Mesodermal cell (in vitro differentiated cells): Measurements from ENCODE around the gene RUFY3.

Source experiments
- H3K27ac ChIP-seq: 2 replicates; pipeline ENCODE4 v1.7.0; 2013; ENCODE audit warnings: mild to moderate bottlenecking, low read depth, low read length, moderate library complexity; ENCODE audit not compliant: severe bottlenecking
- H3K36me3 ChIP-seq: 2 replicates; pipeline ENCODE4 v1.7.1; 2013; ENCODE audit warnings: mild to moderate bottlenecking, low read length, moderate library complexity; ENCODE audit not compliant: control insufficient read depth, insufficient read depth
- H3K4me1 ChIP-seq: one replicate; pipeline ENCODE4 v1.7.1; 2013; ENCODE audit warnings: mild to moderate bottlenecking, low read length; ENCODE audit not compliant: insufficient read depth, control insufficient read depth, poor library complexity, severe bottlenecking
- H3K4me3 ChIP-seq: 2 replicates; pipeline ENCODE4 v1.7.0; 2013; ENCODE audit warnings: low read length, control low read depth, mild to moderate bottlenecking; ENCODE audit not compliant: insufficient read depth, poor library complexity, severe bottlenecking; ENCODE audit errors: extremely low read depth
- H3K9me3 ChIP-seq: 2 replicates; pipeline ENCODE4 v1.7.1; 2013; ENCODE audit warnings: mild to moderate bottlenecking, low read length, moderate library complexity; ENCODE audit not compliant: control insufficient read depth
- WGBS, 2 experiments: methylation state at CpG; one replicate each; pipeline ENCODE4 v1.1.5; 2013; ENCODE audit warnings: missing lambda C conversion rate in 2 of 2; ENCODE audit not compliant: insufficient coverage in 2 of 2; 5-methylcytosine and 5-hydroxymethylcytosine counted together

The RUFY3 gene

DNA sequence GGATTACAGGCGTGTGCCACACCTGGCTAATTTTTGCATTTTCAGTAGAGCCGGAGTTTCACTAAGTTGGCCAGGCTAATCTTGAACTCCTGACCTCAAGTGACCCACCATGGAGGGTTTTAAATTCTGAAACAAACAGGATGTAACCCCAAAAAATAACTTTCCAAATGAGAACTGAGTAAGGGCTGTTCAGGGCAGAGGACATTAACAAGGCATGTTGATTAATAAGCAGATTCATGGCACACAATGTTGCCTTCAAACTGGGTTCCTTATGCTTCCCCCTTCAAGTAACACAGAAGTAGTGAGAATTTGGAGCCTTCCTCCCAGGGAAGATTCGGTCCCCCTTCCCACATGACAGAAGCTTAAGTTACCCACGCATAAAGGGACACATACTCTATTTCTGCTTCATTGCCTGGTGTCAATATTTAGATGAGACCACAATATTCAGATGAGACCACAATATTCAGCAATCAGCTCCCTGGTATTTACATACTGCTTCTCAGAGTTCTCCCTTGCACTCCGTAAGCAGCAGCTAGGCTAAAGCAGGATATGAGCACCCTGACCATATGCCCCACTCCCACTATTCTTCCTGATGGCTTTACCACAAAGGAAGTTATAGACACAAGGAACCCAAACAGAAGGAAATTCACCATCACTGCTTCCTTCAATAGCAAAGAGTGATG, 96.5 kb downstream of the RUFY3 start:
- H3K9me3 ChIP-seq: no peaks in the 10 kb centered on the region
- no peak overlapping the region for H3K27ac ChIP-seq
- no peak overlapping the region for H3K4me3 ChIP-seq
- 92 to 95% methylated on average over 4 of the region's 5 CpGs for WGBS, 2 experiments
- peaks cover 53% of the 10 kb centered on the region for H3K36me3 ChIP-seq
- H3K4me1 ChIP-seq: no peaks in the 10 kb centered on the region

DNA sequence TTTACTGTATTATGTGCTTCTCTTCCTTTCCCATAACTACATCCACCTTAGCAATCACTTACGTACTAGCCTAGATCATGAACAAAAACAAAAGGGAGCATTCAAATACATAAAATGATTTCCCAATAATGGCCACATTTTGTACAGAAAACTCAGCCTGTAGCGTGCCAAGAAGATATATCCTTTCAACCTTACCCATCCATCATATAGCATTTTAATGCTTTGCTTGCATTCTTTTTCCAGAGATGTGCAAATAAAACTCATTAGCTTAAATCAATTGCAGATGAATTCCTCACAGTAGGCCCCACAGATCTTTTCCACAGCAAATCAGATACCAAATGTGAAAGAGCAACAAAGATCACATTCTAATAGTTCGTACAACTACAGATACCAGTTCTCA, 97.2 kb downstream of the RUFY3 start:
- Histone ChIP-seq H3K9me3 (no peaks in the 10 kb centered on the region), H3K4me1 (no peaks in the 10 kb centered on the region), H3K27ac (no peak overlapping the region), H3K36me3 (peaks cover 59% of the 10 kb centered on the region), H3K4me3 (no peak overlapping the region)
- WGBS, 2 experiments: 100% methylated on average over 2 to 3 of the region's 3 CpGs

DNA sequence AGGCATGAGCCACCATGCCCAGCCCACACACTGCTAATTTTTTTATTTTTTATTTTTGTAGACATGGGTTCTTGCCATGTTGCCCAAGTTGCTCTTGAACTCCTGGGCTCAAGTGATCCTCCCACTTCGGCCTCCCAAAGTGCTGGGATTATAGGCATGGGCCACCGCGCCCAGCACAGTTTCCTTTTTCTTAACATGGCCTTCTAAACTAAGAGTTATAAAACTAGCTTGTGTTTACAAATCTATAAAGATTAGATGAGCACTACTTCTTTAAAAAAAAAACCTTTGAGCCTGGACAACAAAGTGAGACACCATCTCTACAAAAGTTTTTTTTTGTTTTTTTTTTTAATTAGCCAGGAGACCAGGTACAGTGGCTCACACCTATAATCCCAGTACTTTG, 107.3 kb downstream of the RUFY3 start:
- peaks cover 93% of the 10 kb centered on the region for H3K36me3 ChIP-seq
- H3K4me1 ChIP-seq: no peaks in the 10 kb centered on the region
- no peak overlapping the region for H3K27ac ChIP-seq
- no peak overlapping the region for H3K4me3 ChIP-seq
- WGBS, 2 experiments: no CpG with 5 or more reads among the region's 3 CpGs
- no peaks in the 10 kb centered on the region for H3K9me3 ChIP-seq

DNA sequence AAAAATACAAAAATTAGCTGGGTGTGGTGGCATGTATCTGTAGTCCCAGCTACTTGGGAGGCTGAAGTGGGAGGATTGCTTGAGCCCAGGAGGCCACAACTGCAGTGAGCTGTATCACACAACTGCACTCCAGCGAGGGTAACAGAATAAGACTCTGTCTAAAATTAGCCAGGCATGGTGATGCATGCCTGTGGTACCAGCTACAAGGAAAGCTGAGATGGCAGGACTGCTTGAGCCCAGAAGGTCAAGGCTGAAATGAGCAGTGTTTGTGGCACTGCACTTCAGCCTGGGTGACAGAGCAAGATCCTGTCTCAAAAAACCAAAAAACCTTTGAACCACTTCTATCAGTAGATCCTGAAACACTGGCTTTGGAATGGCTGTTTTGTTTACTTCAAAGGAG, 107.7 kb downstream of the RUFY3 start:
- H3K27ac ChIP-seq: no peak overlapping the region
- 100% methylated on average over 1 of the region's 1 CpG for WGBS, 2 experiments

DNA sequence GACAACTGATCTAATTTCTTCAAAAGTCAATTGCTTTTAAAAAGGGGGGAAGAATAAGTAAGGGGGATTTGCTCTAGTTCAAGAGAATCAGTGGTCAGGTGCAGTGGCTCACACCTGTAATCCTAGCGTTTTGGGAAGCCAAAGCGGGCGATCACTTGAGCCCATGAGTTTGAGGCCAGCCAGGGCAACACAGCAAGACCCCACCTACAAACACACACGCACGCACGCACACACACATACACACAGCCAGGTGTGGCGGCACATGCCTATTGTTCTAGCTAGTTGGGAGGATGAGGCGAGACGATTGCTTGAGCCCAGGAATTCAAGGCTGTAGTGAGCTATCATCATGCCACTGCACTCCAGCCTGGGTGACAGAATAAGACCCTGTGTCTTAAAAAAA, 108.3 kb downstream of the RUFY3 start:
- 91 to 100% methylated on average over 3 of the region's 9 CpGs for WGBS, 2 experiments
- Histone ChIP-seq H3K4me3 (no peak overlapping the region), H3K36me3 (peaks cover 92% of the 10 kb centered on the region), H3K27ac (no peak overlapping the region), H3K4me1 (no peaks in the 10 kb centered on the region), H3K9me3 (no peaks in the 10 kb centered on the region)

More for the DNA sequence above, 107.7 kb downstream of the RUFY3 start:
- no peaks in the 10 kb centered on the region for H3K9me3 ChIP-seq
- H3K4me3 ChIP-seq: no peak overlapping the region
- no peaks in the 10 kb centered on the region for H3K4me1 ChIP-seq
- peaks cover 92% of the 10 kb centered on the region for H3K36me3 ChIP-seq

DNA sequence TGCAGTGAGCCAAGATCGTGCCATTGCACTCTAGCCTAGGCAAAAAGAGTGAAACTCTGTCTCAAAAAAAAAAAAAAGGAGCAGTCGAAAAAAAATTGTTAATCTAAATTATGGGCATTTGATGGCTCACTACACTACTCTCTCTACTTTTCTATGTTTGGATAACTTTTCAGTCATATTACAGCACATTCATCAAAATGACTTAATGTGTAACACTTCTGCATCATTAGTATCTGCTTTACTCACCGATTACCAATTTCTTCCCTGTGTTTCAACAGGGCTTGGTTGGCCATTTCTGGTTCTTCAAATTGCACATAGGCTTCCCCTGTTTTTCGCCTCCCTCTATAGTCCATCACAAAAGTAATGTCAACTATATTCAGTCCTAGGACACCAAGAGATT, 109.5 kb downstream of the RUFY3 start:
- peaks cover 90% of the 10 kb centered on the region for H3K36me3 ChIP-seq
- H3K9me3 ChIP-seq: no peaks in the 10 kb centered on the region
- 94 to 95% methylated on average over 2 to 3 of the region's 4 CpGs for WGBS, 2 experiments
- H3K27ac ChIP-seq: no peak overlapping the region
- H3K4me3 ChIP-seq: no peak overlapping the region
- H3K4me1 ChIP-seq: no peaks in the 10 kb centered on the region

DNA sequence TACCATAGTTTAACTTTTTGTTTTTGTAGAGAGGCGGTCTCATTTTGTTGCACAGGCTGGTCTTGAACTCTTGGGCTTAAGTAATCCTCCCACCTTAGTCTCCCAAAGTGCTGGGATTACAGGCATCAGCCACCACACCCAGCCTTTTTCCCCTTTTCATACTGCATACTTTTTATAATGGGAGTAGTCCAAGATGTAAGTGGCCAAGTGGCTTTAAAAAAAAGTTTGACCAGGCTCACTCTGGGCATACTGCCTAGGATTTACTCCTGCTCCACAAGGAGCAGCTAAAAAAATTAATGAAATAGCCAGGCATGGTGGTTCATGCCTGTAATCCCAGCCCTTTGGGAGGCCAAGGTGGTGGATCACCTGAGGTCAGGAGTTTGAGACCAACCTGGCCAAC, 111.9 kb downstream of the RUFY3 start:
- no peaks in the 10 kb centered on the region for H3K9me3 ChIP-seq
- peaks cover 76% of the 10 kb centered on the region for H3K36me3 ChIP-seq
- H3K4me3 ChIP-seq: no peak overlapping the region
- no peak overlapping the region for H3K27ac ChIP-seq
- H3K4me1 ChIP-seq: peaks cover 4% of the 10 kb centered on the region
- no CpG with 5 or more reads among the region's 1 CpG for WGBS, 2 experiments

DNA sequence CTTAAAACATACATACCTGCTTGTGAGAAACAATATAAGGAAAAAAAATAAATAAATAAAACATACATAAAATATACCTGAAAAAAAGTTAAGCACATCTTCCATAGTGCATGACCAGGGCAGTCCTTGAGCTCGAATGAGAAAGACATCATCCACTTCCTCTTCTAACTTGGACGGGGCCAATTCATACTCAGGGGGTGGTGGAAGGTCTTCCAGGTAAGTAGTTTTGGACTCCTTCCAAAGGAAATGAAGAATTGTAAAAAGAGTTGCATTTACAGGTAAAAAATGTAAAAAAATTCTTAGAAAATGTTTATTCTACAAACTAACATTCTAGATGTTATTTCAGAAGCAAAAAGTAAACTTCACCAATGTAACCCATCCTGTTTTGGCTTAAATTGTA, 114.3 kb downstream of the RUFY3 start:
- WGBS, 2 experiments: no CpG with 5 or more reads among the region's 2 CpGs
- no peaks in the 10 kb centered on the region for H3K9me3 ChIP-seq
- H3K4me3 ChIP-seq: no peak overlapping the region
- peaks cover 4% of the 10 kb centered on the region for H3K4me1 ChIP-seq
- H3K36me3 ChIP-seq: peaks cover 56% of the 10 kb centered on the region
- H3K27ac ChIP-seq: no peak overlapping the region

DNA sequence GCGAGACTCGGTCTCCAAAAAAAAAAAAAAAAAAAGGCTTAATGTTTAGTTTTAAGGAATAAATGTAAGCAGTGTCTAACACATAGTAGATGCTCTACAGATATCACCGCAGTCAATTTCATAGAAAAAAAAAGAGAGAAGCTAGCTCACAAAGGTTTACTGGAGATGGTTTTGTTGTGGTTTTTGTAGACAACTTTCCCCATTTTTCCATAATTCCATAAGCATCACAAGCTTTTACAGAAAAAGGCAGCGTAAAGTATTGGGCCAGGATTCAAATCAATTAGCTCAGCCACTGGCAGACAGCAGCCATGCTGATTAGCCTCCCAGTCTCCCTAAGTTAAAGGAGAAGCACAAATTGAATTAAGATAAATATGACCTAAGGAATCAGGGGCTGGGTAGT, 116.4 kb downstream of the RUFY3 start:
- Histone ChIP-seq H3K36me3 (peaks cover 36% of the 10 kb centered on the region), H3K4me3 (peak overlapping the region; percentile 87), H3K4me1 (peaks cover 4% of the 10 kb centered on the region), H3K27ac (peak overlapping the region; percentile 89), H3K9me3 (no peaks in the 10 kb centered on the region)
- WGBS, 2 experiments: no CpG with 5 or more reads among the region's 4 CpGs

DNA sequence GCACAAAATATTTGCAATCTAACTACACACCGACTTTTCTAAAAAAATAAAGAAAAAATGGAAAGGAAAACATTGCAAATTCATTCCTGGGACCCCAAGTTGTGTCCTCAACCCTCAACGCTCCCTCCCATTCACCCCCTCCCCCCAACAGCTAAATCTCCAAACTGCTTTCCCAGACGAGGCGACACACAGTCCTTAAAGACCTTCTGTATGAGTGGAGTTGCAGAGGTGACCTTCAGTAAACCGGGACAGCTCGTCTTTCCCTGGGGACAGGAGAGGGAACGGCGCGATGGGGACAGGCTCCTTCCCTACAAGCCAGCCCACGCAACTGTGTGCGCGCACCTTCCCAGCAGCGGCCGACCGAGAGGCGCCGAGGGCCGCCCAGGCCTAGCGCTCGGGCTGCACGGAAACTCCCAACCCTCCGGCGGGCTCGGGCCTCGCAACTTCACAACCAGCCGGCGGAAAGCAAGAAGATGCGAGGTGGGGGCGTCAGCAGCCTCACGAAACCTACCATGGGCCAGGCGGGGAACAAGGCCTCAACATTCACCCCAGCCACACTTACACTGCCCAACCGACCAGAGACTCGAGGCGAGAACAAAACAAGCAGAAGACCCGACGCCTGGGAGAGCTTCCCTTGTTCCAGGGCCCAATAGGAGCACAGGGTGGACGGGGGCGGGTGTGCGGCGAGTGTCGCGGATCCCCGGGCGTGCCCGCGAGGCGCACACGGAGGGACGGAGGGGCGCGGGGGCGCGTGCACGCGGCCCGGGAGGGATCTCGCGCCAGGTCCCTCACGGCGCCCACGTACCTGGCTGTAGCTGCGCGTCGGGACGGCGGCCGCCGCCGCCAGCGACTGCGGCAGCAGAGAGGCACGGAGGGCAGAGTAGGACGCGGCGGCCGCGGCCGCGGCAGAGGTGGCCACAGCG, 117.2 kb downstream of the RUFY3 start:
- H3K27ac ChIP-seq: peak overlapping the region; percentile 89
- peak overlapping the region; percentile 87 for H3K4me3 ChIP-seq
- H3K36me3 ChIP-seq: peaks cover 29% of the 10 kb centered on the region
- peaks cover 4% of the 10 kb centered on the region for H3K4me1 ChIP-seq
- no peaks in the 10 kb centered on the region for H3K9me3 ChIP-seq
- 0% methylated on average over 63 to 74 of the region's 80 CpGs for whole genome bisulfite sequencing, 2 experiments
